HAP-1 (cell line): ENCODE data around the gene SH3TC1.

Experiments used
- DNase-seq, 2 experiments: peaks; one replicate each; pipeline ENCODE4 v3.0.0-alpha.2; 2016 to 2020; ENCODE audit warnings: low spot score in 2 of 2
- H3K27me3 ChIP-seq: fragments of 250-450 bp; sonication (Bioruptor Pico); 2 replicates; pipeline ENCODE4 v1.5.1; 2020; ENCODE audit warnings: low read depth, mild to moderate bottlenecking, moderate library complexity
- H3K36me3 ChIP-seq: fragments of 250-450 bp; sonication (Bioruptor Pico); replicated peaks from 2 replicates; pipeline ENCODE4 v1.5.1; 2020; ENCODE audit warnings: mild to moderate bottlenecking
- H3K4me1 ChIP-seq: fragments of 250-450 bp; sonication (Bioruptor Pico); 2 replicates; pipeline ENCODE4 v1.5.1; 2020; ENCODE audit warnings: mild to moderate bottlenecking
- H3K4me3 ChIP-seq: fragments of 250-450 bp; sonication (Bioruptor Pico); 2 replicates; pipeline ENCODE4 v1.5.1; 2020; ENCODE audit warnings: mild to moderate bottlenecking, moderate library complexity
- H3K9me3 ChIP-seq: fragments of 250-450 bp; sonication (Bioruptor Pico); 2 replicates; pipeline ENCODE4 v1.5.1; 2020; ENCODE audit warnings: mild to moderate bottlenecking, moderate library complexity
- in situ Hi-C: fragments of 300-500 bp; cut with MboI; formaldehyde crosslinking; loops from 3 replicates; pipeline ENCODE4 v1.14.3; 2020; ENCODE audit warnings: low sequenced_read_pairs, inconsistent platforms, mixed read lengths

SH3TC1 gene

DNA sequence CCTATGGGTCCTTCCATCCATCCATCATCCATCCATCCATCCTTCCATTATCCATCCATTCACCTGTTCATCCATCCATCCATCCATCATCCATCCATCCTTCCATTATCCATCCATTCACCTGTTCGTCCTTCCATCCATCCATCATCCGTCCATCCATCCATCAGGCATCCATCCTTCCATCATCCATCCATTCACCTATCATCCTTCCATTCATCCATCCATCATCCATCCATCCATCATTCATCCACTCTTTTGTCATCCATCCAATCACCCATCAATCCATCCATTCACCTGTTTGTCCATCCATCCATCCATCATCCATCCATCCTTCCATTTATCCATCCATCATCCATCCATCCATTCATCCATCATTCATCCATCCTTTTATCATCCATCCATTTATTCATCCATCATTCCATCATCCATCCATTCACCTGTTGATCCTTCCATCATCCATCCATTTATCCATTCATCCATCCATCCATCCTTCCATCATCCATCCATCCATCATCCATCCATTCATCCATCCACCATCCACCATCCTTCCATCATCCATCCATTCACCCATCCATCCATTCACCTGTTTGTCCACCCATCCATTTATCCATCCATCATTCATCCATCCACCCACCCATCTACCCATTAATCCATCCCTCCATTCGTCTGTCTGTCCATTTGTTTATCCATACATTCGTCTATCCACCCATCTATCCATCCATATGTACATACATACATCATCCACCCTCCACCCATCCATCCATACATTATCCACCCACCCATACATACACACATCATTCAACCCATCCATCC lies 34.8 kb downstream of the SH3TC1 start:
- H3K4me1 ChIP-seq = no peaks in the 10 kb centered on the region
- in situ Hi-C loops = loop anchor here (25.0 kb wide), 1 partner anchor 353 kb away; the partner anchor contains the start of genes CPZ and GPR78

DNA sequence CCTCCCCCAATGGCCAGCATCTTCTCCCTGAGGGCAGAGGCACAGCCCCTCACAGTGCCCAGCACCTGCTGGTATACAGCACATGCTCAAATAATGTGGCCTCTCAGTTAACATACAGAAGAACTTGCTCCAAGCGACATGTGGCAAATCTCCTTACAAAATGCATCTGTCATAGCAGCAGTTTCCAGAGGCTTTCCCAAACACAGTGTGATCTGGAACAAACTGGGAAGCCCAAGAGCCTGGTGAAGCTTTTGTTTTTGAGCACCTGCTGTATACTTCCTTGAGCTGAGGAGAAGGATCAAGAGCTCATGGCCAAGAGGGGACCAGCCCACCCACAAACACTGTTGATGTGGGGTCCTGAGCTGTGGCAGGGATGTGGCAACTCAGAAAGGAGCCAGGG lies 35.6 kb downstream of the SH3TC1 start:
- in situ Hi-C loops = loop anchor here (25.0 kb wide), 1 partner anchor 353 kb away; the partner anchor contains the start of genes CPZ and GPR78
- no peak overlapping the region for H3K4me3 ChIP-seq
- H3K27me3 ChIP-seq = no peaks in the 10 kb centered on the region
- no peaks in the 10 kb centered on the region for H3K9me3 ChIP-seq
- no peaks in the 10 kb centered on the region for H3K4me1 ChIP-seq
- DNase-seq = no peak
- H3K36me3 ChIP-seq = no peaks in the 10 kb centered on the region

More for the DNA sequence above, 34.8 kb downstream of the SH3TC1 start:
- no peaks in the 10 kb centered on the region for H3K27me3 ChIP-seq
- H3K4me3 ChIP-seq = no peak overlapping the region
- DNase-seq = no peak
- no peaks in the 10 kb centered on the region for H3K9me3 ChIP-seq
- no peaks in the 10 kb centered on the region for H3K36me3 ChIP-seq

DNA sequence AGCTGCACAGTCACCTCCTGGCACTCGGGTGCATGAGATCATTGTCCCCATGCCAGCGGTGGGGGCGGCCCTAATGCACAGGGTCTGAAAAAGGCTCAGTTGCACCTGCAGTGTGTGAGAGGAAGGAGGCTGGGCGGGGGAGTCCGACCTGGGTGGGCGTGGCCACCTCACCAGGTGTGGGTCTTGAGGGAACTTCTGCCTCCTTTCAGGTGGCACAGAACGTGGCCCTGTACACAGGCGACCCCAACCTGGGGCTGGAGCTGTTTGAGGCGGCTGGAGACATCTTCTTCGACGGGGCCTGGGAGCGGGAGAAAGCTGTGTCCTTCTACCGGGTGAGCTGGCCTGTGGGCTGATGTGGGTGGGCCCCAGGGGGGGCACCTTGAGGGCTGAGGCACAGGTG lies 36.1 kb downstream of the SH3TC1 start:
- in situ Hi-C loops = loop anchor here (25.0 kb wide), 1 partner anchor 352 kb away; the partner anchor contains the start of genes CPZ and GPR78
- H3K4me1 ChIP-seq = no peaks in the 10 kb centered on the region
- no peaks in the 10 kb centered on the region for H3K9me3 ChIP-seq
- H3K4me3 ChIP-seq = no peak overlapping the region
- H3K27me3 ChIP-seq = no peaks in the 10 kb centered on the region
- no peaks in the 10 kb centered on the region for H3K36me3 ChIP-seq
- no peak for DNase-seq

DNA sequence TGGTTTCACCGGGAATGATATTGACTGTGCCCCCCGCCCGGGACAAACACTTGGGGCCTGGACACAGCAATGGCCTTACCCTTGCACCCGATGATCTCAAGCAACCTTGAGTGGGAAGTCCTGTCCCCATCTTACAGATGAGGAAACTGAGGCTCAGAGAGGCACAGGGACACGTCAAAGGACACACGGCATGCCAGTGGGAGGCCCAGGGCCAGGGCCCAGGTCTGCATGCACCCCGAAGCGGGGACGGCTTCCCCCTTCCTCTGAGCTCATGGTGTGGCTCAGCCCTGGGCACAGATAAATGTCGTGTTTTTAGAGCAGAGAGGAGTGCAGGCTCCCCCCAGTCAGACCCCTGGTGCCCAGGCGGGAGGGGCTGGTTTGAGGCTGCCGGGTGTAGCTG lies 36.6 kb downstream of the SH3TC1 start:
- DNase-seq = no peak
- H3K36me3 ChIP-seq = no peaks in the 10 kb centered on the region
- in situ Hi-C loops = loop anchor here (25.0 kb wide), 1 partner anchor 352 kb away; the partner anchor contains the start of genes CPZ and GPR78

DNA sequence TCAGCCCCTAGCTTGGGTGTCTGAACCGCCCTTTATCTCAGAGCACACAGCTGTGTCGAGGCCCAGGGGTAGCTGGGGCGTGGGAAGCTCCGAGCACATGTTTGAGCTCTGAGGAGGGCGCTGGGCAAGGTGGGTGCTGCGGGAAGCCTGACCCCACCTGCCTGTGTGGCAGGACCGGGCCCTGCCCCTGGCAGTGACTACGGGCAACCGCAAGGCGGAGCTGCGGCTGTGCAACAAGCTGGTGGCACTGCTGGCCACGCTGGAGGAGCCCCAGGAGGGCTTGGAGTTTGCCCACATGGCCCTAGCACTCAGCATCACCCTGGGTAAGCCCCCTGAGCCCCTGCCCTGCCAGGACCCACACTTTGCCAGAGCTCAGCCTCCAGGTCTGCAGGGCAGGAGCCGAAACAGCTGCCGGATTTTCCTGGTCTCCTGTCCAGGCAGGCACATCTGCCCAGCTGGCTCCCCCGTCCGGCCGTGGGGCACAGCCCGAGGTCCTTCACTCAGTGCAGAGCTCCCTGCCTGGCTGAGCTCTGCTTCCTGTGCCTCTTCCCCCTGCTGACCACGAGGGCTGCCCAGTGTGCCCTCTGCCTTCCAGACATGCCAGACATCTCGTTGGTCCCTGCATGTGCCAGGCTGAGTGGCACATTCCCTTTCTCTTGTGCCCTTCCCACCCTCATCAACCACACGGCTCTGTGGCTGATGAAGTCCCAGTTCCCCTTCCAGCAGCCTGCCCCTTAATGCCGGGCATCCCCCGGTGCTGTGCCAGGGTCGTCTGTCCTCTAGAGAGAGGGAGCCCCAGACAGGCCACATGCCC lies 37.2 kb downstream of the SH3TC1 start:
- no peak for DNase-seq
- H3K4me1 ChIP-seq = no peaks in the 10 kb centered on the region
- H3K36me3 ChIP-seq = no peaks in the 10 kb centered on the region
- no peaks in the 10 kb centered on the region for H3K27me3 ChIP-seq
- H3K9me3 ChIP-seq = no peaks in the 10 kb centered on the region
- in situ Hi-C loops = loop anchor here (25.0 kb wide), 1 partner anchor 351 kb away; the partner anchor contains the start of genes CPZ and GPR78
- no peak overlapping the region for H3K4me3 ChIP-seq

More for the DNA sequence above, 36.6 kb downstream of the SH3TC1 start:
- H3K4me1 ChIP-seq = no peaks in the 10 kb centered on the region
- no peaks in the 10 kb centered on the region for H3K9me3 ChIP-seq
- no peaks in the 10 kb centered on the region for H3K27me3 ChIP-seq
- no peak overlapping the region for H3K4me3 ChIP-seq

DNA sequence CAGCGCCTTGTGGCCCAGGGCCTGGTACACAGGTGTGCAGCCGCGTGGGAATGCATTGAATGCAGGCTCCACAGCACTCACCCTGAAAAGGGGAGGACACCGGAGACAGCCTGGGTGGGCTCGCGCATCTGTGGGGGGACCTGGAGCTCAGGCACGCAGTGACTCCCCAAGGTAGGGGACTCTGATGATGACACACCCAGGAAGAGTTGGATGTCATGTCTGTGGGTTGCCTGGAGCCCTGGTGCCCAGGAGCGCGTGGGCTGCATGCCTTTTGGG lies 37.8 kb downstream of the SH3TC1 start:
- in situ Hi-C loops = loop anchor here (25.0 kb wide), 1 partner anchor 350 kb away; the partner anchor contains the start of genes CPZ and GPR78
- Histone ChIP-seq H3K9me3 (no peaks in the 10 kb centered on the region), H3K4me1 (no peaks in the 10 kb centered on the region), H3K36me3 (no peaks in the 10 kb centered on the region), H3K27me3 (no peaks in the 10 kb centered on the region), H3K4me3 (no peak overlapping the region)
- DNase-seq = no peak

DNA sequence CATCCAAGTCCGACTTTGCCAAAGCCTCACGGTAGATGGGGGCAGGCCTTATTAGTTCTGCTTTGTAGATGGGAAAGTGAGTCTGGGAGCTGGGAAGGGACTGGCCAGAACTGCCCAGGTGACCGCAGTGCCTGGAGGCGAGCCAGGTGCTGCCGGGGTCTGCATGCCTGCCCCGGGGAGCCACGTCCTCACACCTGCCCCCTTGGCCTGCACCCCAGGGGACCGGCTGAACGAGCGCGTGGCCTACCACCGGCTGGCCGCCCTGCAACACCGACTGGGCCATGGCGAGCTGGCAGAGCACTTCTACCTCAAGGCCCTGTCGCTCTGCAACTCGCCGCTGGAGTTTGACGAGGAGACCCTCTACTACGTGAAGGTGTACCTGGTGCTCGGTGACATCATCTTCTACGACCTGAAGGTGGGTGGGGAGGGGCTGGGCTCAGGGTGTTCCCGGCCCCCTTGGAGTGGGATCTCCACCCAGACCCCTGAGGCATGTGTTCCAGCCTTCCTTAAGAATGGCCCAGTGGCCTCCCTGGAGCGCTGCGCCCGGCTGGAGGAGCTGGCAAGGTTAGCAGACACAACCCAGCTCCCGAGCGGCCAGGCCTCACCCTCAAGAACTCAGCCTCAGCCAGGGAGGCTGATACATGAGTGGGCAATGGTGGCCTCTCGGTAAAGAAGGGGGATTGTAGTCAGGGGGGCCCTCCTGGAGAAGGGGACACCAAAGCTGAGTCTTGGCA lies 38.3 kb downstream of the SH3TC1 start:
- no peak for DNase-seq
- Histone ChIP-seq H3K4me1 (peaks cover 1% of the 10 kb centered on the region; the same call in 1 of the 2 replicates), H3K9me3 (no peaks in the 10 kb centered on the region), H3K36me3 (no peaks in the 10 kb centered on the region), H3K27me3 (no peaks in the 10 kb centered on the region), H3K4me3 (no peak overlapping the region)
- in situ Hi-C loops = loop anchor here (25.0 kb wide), 1 partner anchor 350 kb away; the partner anchor contains the start of genes CPZ and GPR78

DNA sequence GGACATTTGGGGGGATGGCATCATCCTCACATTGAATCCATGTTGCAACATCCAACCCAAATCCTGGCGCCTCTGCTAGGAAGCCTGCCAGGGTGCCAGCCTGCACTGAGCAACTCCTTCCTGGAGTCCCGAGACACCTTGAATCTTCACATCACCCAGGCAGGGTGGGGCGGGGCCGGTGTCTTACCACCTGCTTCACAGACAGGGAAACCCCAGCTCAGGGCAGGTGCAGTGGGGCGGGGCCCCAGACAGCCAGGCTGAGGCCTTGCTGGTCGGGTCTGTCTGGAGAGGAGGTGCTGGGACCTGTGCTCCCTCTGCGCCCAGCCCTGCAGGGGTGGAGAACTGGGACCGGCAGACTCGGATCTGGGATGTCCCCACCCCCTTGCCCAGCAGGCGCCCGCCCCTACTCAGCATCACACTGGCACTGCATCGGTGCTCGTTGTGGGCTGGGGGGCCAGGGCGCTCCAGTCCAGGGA lies 39.0 kb downstream of the SH3TC1 start:
- in situ Hi-C loops = loop anchor here (25.0 kb wide), 1 partner anchor 349 kb away; the partner anchor contains the start of genes CPZ and GPR78
- Histone ChIP-seq H3K4me1 (peaks cover 2% of the 10 kb centered on the region; the same call in 1 of the 2 replicates), H3K27me3 (no peaks in the 10 kb centered on the region), H3K36me3 (no peaks in the 10 kb centered on the region), H3K4me3 (no peak overlapping the region), H3K9me3 (no peaks in the 10 kb centered on the region)
- DNase-seq = no peak

DNA sequence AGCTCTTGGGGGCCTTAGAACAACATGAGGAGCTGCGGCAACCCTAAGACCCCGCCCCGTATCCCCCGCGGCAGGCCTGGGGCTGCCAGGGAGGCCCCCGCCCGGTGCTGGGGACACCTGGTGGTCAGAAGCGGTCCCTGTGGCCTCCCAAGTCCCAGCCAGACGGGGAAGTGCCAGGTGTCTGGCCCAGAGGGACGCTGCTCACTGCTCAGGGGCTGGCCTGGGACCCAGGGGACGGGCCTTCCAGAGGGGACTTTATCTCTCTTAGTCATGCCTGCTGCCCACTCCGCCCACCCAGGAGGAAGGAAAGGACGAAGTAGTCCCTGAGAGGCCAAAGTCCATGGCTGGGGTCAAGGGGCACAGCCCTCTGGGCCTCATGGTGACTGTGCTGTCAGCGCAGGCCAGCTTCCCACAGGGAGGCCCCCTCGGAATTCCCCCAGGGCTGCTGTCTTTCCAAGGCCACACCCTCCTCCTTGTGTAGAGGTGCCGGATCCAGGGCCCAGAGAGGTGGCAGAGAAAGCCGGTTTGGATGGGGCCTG lies 39.5 kb downstream of the SH3TC1 start:
- Histone ChIP-seq H3K4me1 (peaks cover 2% of the 10 kb centered on the region; the same call in 1 of the 2 replicates), H3K4me3 (no peak overlapping the region), H3K9me3 (no peaks in the 10 kb centered on the region), H3K27me3 (no peaks in the 10 kb centered on the region), H3K36me3 (no peaks in the 10 kb centered on the region)
- DNase-seq = no peak
- in situ Hi-C loops = loop anchor here (25.0 kb wide), 1 partner anchor 349 kb away; the partner anchor contains the start of genes CPZ and GPR78

DNA sequence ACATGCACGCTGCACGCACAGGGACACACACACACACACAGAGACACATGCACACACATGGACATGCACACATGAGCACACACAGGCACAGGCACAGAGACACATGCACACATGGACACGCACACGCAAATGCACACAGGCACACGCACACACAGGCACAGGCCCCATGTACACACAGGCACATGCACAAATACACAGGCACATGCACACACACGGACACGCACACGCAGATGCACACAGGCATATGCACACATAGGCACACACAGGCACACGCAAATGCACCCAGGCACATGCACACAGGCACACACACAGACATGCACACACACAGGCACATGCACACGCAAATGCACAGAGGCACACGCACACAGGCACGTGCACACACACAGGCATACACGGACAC lies 40.1 kb downstream of the SH3TC1 start:
- no peak overlapping the region for H3K4me3 ChIP-seq
- no peaks in the 10 kb centered on the region for H3K9me3 ChIP-seq
- H3K27me3 ChIP-seq = no peaks in the 10 kb centered on the region
- in situ Hi-C loops = loop anchor here (25.0 kb wide), 1 partner anchor 348 kb away; the partner anchor contains the start of genes CPZ and GPR78
- H3K4me1 ChIP-seq = peaks cover 2% of the 10 kb centered on the region; the same call in 1 of the 2 replicates
- no peak for DNase-seq
- no peaks in the 10 kb centered on the region for H3K36me3 ChIP-seq

DNA sequence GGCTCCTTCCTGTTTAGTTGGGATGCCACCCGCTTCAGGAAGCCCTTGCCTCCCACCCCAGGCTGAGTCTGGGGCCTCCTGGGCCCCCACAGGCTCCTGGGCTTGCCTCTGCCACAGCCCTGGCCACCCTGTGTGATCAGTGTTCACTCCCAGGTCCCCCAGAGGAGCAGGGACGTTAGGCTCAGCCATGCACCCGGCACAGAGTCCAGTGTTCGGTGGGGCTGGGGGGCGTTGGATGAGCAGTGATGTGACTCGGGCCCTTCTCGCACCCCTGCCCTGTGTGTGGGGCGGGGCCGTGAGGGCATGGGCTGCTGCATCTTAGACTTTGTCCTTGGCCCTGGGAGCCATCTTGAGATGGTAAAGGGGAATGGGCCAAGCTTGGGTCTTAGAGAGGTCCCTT lies 40.6 kb downstream of the SH3TC1 start:
- Histone ChIP-seq H3K4me1 (peaks cover 2% of the 10 kb centered on the region; the same call in 1 of the 2 replicates), H3K36me3 (no peaks in the 10 kb centered on the region), H3K9me3 (no peaks in the 10 kb centered on the region), H3K4me3 (no peak overlapping the region), H3K27me3 (no peaks in the 10 kb centered on the region)
- in situ Hi-C loops = loop anchor here (5.0 to 25.0 kb wide), 2 partner anchors 163 to 348 kb away; partner anchors contain the start of genes CPZ and GPR78
- no peak for DNase-seq

DNA sequence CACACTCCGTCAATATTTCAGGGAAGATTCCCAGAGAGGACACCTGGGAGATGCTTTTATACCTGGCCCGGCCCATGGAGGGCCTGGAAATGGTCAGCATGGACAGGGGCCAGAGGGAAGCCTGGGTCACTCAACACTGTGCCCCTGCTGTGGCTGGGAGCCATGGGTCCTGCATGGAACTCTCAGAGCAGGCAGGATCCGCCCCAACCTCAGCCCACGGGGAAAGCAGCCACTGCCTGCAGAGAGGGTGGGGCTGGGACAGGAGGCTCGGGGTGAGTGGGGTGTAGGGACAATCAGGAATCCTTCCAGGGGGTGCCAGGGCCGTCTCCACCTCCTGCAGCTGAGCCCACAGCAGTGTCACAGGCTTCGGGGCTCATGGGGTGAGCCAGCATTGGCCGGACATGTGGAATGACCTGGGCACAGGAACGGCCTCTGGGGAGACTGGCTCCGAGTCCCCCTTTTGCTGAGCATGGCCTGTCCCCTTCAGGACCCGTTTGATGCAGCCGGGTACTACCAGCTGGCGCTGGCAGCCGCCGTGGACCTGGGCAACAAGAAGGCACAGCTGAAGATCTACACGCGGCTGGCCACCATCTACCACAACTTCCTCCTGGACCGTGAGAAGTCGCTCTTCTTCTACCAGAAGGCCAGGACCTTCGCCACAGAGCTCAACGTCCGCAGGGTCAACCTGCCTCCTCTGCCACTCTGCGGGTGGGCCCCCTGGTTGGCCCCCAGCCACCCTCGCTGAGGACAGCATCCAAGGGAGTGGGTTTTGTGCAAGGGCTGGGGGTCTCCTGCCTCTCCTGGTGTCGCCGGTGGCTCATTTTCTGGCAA lies 41.3 kb downstream of the SH3TC1 start:
- peaks cover 2% of the 10 kb centered on the region; the same call in 1 of the 2 replicates for H3K4me1 ChIP-seq
- in situ Hi-C loops = loop anchor here (5.0 to 25.0 kb wide), 2 partner anchors 162 to 347 kb away; partner anchors contain the start of genes CPZ and GPR78
- H3K27me3 ChIP-seq = no peaks in the 10 kb centered on the region
- H3K4me3 ChIP-seq = no peak overlapping the region
- H3K36me3 ChIP-seq = no peaks in the 10 kb centered on the region
- no peaks in the 10 kb centered on the region for H3K9me3 ChIP-seq
- no peak for DNase-seq
